ENCODE measurements around the gene FAM180A.

The FAM180A gene

GRCh38 chr7:135759532-135759931, 10.9 kb upstream of the FAM180A start:
- peaks cover 0 to 22% (median 12%) of the 10 kb centered on the region in 5 donors for H3K4me1 ChIP-seq (ENCODE audit: control insufficient read depth in 5 of 5, insufficient read depth in 5 of 5, low read length in 5 of 5)

GRCh38 chr7:135758531-135758932, 9.9 kb upstream of the FAM180A start:
- peak overlapping the region; percentile 30 to 59 (median 55) for H3K4me3 ChIP-seq (ENCODE audit: low read depth in 1 of 5, low read length in 5 of 5)

More at GRCh38 chr7:135759532-135759931, 10.9 kb upstream of the FAM180A start:
- H3K27me3 ChIP-seq (ENCODE audit: control insufficient read depth in 5 of 5, insufficient read depth in 4 of 5, low read length in 5 of 5): no peaks in the 10 kb centered on the region
- no peak overlapping the region for H3K27ac ChIP-seq (ENCODE audit: low read depth, low read length)
- no peaks in the 10 kb centered on the region for H3K36me3 ChIP-seq (ENCODE audit: control insufficient read depth in 5 of 5, insufficient read depth in 5 of 5, low read length in 5 of 5)
- H3K9me3 ChIP-seq (ENCODE audit: control insufficient read depth in 5 of 5, low read length in 5 of 5): peaks cover 0 to 3% (median 0%) of the 10 kb centered on the region in 5 donors
- H3K4me3 ChIP-seq (ENCODE audit: low read depth in 1 of 5, low read length in 5 of 5): no peak overlapping the region
- no peak overlapping the region for H3K9ac ChIP-seq (ENCODE audit: low read length in 5 of 5)

GRCh38 chr7:135757719-135758411, 9.3 kb upstream of the FAM180A start:
- H3K36me3 ChIP-seq (ENCODE audit: control insufficient read depth in 5 of 5, insufficient read depth in 5 of 5, low read length in 5 of 5): no peaks in the 10 kb centered on the region
- peaks cover 0 to 22% (median 12%) of the 10 kb centered on the region in 5 donors for H3K4me1 ChIP-seq (ENCODE audit: control insufficient read depth in 5 of 5, insufficient read depth in 5 of 5, low read length in 5 of 5)
- H3K9ac ChIP-seq (ENCODE audit: low read length in 5 of 5): peak overlapping the region in 2 of 5 donors; percentile 49 to 56
- H3K4me3 ChIP-seq (ENCODE audit: low read depth in 1 of 5, low read length in 5 of 5): peak overlapping the region; percentile 30 to 59 (median 55)
- H3K9me3 ChIP-seq (ENCODE audit: control insufficient read depth in 5 of 5, low read length in 5 of 5): peaks cover 0 to 3% (median 0%) of the 10 kb centered on the region in 5 donors
- H3K27ac ChIP-seq (ENCODE audit: low read depth, low read length): peak overlapping the region; percentile 42
- no peaks in the 10 kb centered on the region for H3K27me3 ChIP-seq (ENCODE audit: control insufficient read depth in 5 of 5, insufficient read depth in 4 of 5, low read length in 5 of 5)

More at GRCh38 chr7:135758531-135758932, 9.9 kb upstream of the FAM180A start:
- Histone ChIP-seq H3K27ac (ENCODE audit: low read depth, low read length) (peak overlapping the region; percentile 42), H3K4me1 (ENCODE audit: control insufficient read depth in 5 of 5, insufficient read depth in 5 of 5, low read length in 5 of 5) (peaks cover 0 to 22% (median 12%) of the 10 kb centered on the region in 5 donors), H3K36me3 (ENCODE audit: control insufficient read depth in 5 of 5, insufficient read depth in 5 of 5, low read length in 5 of 5) (no peaks in the 10 kb centered on the region), H3K9ac (ENCODE audit: low read length in 5 of 5) (peak overlapping the region in 4 of 5 donors; percentile 5 to 56 (median 40)), H3K9me3 (ENCODE audit: control insufficient read depth in 5 of 5, low read length in 5 of 5) (peaks cover 0 to 3% (median 0%) of the 10 kb centered on the region in 5 donors), H3K27me3 (ENCODE audit: control insufficient read depth in 5 of 5, insufficient read depth in 4 of 5, low read length in 5 of 5) (no peaks in the 10 kb centered on the region)

GRCh38 chr7:135756191-135756590, 7.6 kb upstream of the FAM180A start:
- H3K4me3 ChIP-seq (ENCODE audit: low read depth in 1 of 5, low read length in 5 of 5): no peak overlapping the region
- H3K4me1 ChIP-seq (ENCODE audit: control insufficient read depth in 5 of 5, insufficient read depth in 5 of 5, low read length in 5 of 5): peaks cover 0 to 15% (median 12%) of the 10 kb centered on the region in 5 donors
- H3K9ac ChIP-seq (ENCODE audit: low read length in 5 of 5): no peak overlapping the region
- H3K27ac ChIP-seq (ENCODE audit: low read depth, low read length): no peak overlapping the region
- H3K9me3 ChIP-seq (ENCODE audit: control insufficient read depth in 5 of 5, low read length in 5 of 5): peaks cover 0 to 3% (median 0%) of the 10 kb centered on the region in 5 donors
- H3K27me3 ChIP-seq (ENCODE audit: control insufficient read depth in 5 of 5, insufficient read depth in 4 of 5, low read length in 5 of 5): no peaks in the 10 kb centered on the region
- H3K36me3 ChIP-seq (ENCODE audit: control insufficient read depth in 5 of 5, insufficient read depth in 5 of 5, low read length in 5 of 5): no peaks in the 10 kb centered on the region

- Histone ChIP-seq H3K4me1 (ENCODE audit: control insufficient read depth in 5 of 5, insufficient read depth in 5 of 5, low read length in 5 of 5) (peaks cover 0 to 15% (median 12%) of the 10 kb centered on the region in 5 donors), H3K4me3 (ENCODE audit: low read depth in 1 of 5, low read length in 5 of 5) (no peak overlapping the region), H3K9ac (ENCODE audit: low read length in 5 of 5) (no peak overlapping the region), H3K27ac (ENCODE audit: low read depth, low read length) (no peak overlapping the region), H3K36me3 (ENCODE audit: control insufficient read depth in 5 of 5, insufficient read depth in 5 of 5, low read length in 5 of 5) (no peaks in the 10 kb centered on the region), H3K27me3 (ENCODE audit: control insufficient read depth in 5 of 5, insufficient read depth in 4 of 5, low read length in 5 of 5) (no peaks in the 10 kb centered on the region), H3K9me3 (ENCODE audit: control insufficient read depth in 5 of 5, low read length in 5 of 5) (peaks cover 0 to 3% (median 0%) of the 10 kb centered on the region in 5 donors)
Measured at GRCh38 chr7:135755351-135755753, 6.7 kb upstream of the FAM180A start.

GRCh38 chr7:135753616-135754413, 5.2 kb upstream of the FAM180A start:
- Histone ChIP-seq H3K27me3 (ENCODE audit: control insufficient read depth in 5 of 5, insufficient read depth in 4 of 5, low read length in 5 of 5) (no peaks in the 10 kb centered on the region), H3K4me1 (ENCODE audit: control insufficient read depth in 5 of 5, insufficient read depth in 5 of 5, low read length in 5 of 5) (peaks cover 0 to 16% (median 14%) of the 10 kb centered on the region in 5 donors), H3K9me3 (ENCODE audit: control insufficient read depth in 5 of 5, low read length in 5 of 5) (peaks cover 0 to 3% (median 0%) of the 10 kb centered on the region in 5 donors), H3K36me3 (ENCODE audit: control insufficient read depth in 5 of 5, insufficient read depth in 5 of 5, low read length in 5 of 5) (no peaks in the 10 kb centered on the region), H3K4me3 (ENCODE audit: low read depth in 1 of 5, low read length in 5 of 5) (no peak overlapping the region), H3K9ac (ENCODE audit: low read length in 5 of 5) (no peak overlapping the region), H3K27ac (ENCODE audit: low read depth, low read length) (no peak overlapping the region)

GRCh38 chr7:135747366-135747765, 1.2 kb downstream of the FAM180A start:
- peak overlapping the region in 4 of 5 donors; percentile 25 to 62 (median 45) for H3K4me3 ChIP-seq (ENCODE audit: low read depth in 1 of 5, low read length in 5 of 5)
- H3K36me3 ChIP-seq (ENCODE audit: control insufficient read depth in 5 of 5, insufficient read depth in 5 of 5, low read length in 5 of 5): no peaks in the 10 kb centered on the region
- peak overlapping the region; percentile 65 for H3K27ac ChIP-seq (ENCODE audit: low read depth, low read length)
- no peaks in the 10 kb centered on the region for H3K27me3 ChIP-seq (ENCODE audit: control insufficient read depth in 5 of 5, insufficient read depth in 4 of 5, low read length in 5 of 5)
- H3K4me1 ChIP-seq (ENCODE audit: control insufficient read depth in 5 of 5, insufficient read depth in 5 of 5, low read length in 5 of 5): peaks cover 0 to 24% (median 14%) of the 10 kb centered on the region in 5 donors
- peak overlapping the region in 1 of 5 donors; percentile 37 for H3K9ac ChIP-seq (ENCODE audit: low read length in 5 of 5)
- H3K9me3 ChIP-seq (ENCODE audit: control insufficient read depth in 5 of 5, low read length in 5 of 5): no peaks in the 10 kb centered on the region

GRCh38 chr7:135745703-135746312, 2.8 kb downstream of the FAM180A start:
- no peaks in the 10 kb centered on the region for H3K9me3 ChIP-seq (ENCODE audit: control insufficient read depth in 5 of 5, low read length in 5 of 5)
- H3K27me3 ChIP-seq (ENCODE audit: control insufficient read depth in 5 of 5, insufficient read depth in 4 of 5, low read length in 5 of 5): no peaks in the 10 kb centered on the region
- peaks cover 0 to 24% (median 14%) of the 10 kb centered on the region in 5 donors for H3K4me1 ChIP-seq (ENCODE audit: control insufficient read depth in 5 of 5, insufficient read depth in 5 of 5, low read length in 5 of 5)
- no peaks in the 10 kb centered on the region for H3K36me3 ChIP-seq (ENCODE audit: control insufficient read depth in 5 of 5, insufficient read depth in 5 of 5, low read length in 5 of 5)
- peak overlapping the region; percentile 40 for H3K27ac ChIP-seq (ENCODE audit: low read depth, low read length)
- H3K9ac ChIP-seq (ENCODE audit: low read length in 5 of 5): no peak overlapping the region
- H3K4me3 ChIP-seq (ENCODE audit: low read depth in 1 of 5, low read length in 5 of 5): peak overlapping the region in 1 of 5 donors; percentile 42

- H3K9ac ChIP-seq (ENCODE audit: low read length in 5 of 5): no peak overlapping the region
- H3K4me3 ChIP-seq (ENCODE audit: low read depth in 1 of 5, low read length in 5 of 5): no peak overlapping the region
- H3K9me3 ChIP-seq (ENCODE audit: control insufficient read depth in 5 of 5, low read length in 5 of 5): no peaks in the 10 kb centered on the region
- no peaks in the 10 kb centered on the region for H3K36me3 ChIP-seq (ENCODE audit: control insufficient read depth in 5 of 5, insufficient read depth in 5 of 5, low read length in 5 of 5)
- H3K4me1 ChIP-seq (ENCODE audit: control insufficient read depth in 5 of 5, insufficient read depth in 5 of 5, low read length in 5 of 5): peaks cover 0 to 24% (median 14%) of the 10 kb centered on the region in 5 donors
- H3K27me3 ChIP-seq (ENCODE audit: control insufficient read depth in 5 of 5, insufficient read depth in 4 of 5, low read length in 5 of 5): no peaks in the 10 kb centered on the region
- peak overlapping the region; percentile 37 for H3K27ac ChIP-seq (ENCODE audit: low read depth, low read length)
Measured at GRCh38 chr7:135744938-135745702, 3.5 kb downstream of the FAM180A start.

Measured in subcutaneous abdominal adipose tissue (tissue), 5 donors.